Smooth muscle cell of the pulmonary artery (primary cell): ENCODE measurements around the gene ALDH5A1. TPM values are rescaled to one million over a fixed set of nuclear protein-coding genes. Genes with fewer than 3 reads are reported as not detected.

Experiments used
- total RNA-seq: library from RNA; depleted of rRNA; stranded (reverse); fragments of >200 nt; gene quantifications from 2 replicates; pipeline ENCODE4 v1.2.3, GENCODE V29; 2014

Gene ALDH5A1
- 1.5 and 1.9 TPM in 2 replicates for total RNA-seq

DNA sequence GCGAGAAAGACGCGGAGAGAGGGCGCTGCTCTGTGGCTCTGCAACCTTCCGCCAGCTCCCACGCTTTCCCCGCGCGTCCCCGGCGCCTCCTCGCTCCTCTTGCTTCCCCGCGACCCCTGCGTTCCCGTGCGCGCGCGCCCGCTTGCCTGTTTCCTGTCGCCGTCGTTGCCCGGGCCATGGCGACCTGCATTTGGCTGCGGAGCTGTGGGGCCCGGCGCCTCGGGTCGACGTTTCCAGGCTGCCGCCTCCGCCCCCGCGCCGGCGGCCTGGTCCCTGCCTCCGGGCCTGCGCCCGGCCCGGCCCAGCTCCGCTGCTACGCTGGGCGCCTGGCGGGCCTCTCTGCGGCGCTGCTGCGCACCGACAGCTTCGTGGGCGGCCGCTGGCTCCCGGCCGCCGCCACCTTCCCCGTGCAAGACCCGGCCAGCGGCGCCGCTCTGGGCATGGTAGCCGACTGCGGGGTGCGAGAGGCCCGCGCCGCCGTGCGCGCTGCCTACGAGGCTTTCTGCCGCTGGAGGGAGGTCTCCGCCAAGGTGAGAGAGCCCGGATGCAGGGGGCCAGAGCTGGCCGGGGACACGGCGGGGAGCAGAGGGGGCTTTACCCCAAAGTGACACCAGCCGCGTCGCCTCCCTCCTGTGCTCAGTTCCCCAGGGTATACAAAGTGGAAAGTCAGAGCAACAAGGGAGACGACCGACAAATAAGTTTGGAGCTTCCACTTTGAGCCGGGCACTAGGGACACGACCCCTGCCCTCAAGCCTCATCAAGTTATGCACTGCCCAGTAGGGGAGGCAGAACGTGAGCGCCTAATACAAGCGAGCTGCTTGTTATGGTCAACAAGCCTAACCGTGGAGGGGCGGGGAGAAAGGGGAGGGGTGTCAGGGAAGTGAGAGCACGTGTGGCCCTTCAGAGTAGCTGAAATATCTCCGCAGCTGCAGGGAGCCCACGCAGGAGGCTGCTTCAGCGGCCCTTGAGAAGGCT lies at the start of gene ALDH5A1:
Gene ALDH5A1, plus strand, starts transcription at position 149 of the 975 bp plus-strand sequence. Its CDS starts 28 bp downstream, at position 177.

DNA sequence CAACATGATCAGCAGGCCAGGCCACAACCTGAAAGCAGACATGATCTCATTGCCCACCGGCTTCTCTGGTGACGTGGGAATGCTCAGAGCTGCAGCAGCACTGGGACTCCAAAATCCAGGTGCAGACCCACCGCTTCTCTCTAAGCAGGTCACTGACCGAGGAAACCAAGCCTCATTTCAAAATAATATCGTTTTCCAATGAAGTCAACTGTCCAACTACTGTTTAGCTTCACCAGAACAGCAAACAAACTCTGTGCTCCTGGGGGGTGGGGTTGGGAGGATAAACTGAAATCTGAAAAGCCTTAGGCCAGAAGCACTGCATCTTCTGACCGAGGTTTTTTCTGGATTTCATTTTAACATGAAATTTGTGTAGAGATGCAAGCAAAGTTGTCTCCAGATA lies 5.3 kb upstream of the ALDH5A1 start, which contains the start of gene GPLD1:
Gene GPLD1, minus strand, starts transcription at position 109 of the 400 bp plus-strand sequence. Its CDS starts 67 bp downstream, at position 42.

Other genes with a start within 250 kb of the ALDH5A1 start
- 0.03 TPM in 1 of 2 replicates, not detected in the other for gene DCDC2, start 136.9 kb upstream of the ALDH5A1 start, total RNA-seq
- 15.3 and 20.8 TPM in 2 replicates for gene MRS2, start 92.0 kb upstream of the ALDH5A1 start, total RNA-seq
- 0.33 and 0.46 TPM in 2 replicates for gene GPLD1, start 5.4 kb upstream of the ALDH5A1 start, total RNA-seq
- 0.07 and 0.10 TPM in 2 replicates for gene KIAA0319, start 151.2 kb downstream of the ALDH5A1 start, total RNA-seq
- 28.9 and 30.4 TPM in 2 replicates for gene TDP2, start 171.9 kb downstream of the ALDH5A1 start, total RNA-seq
- 8.2 and 8.7 TPM in 2 replicates for gene ACOT13, start 172.1 kb downstream of the ALDH5A1 start, total RNA-seq
- 128 and 169 TPM in 2 replicates for gene C6orf62, start 224.2 kb downstream of the ALDH5A1 start, total RNA-seq